A549 (cell line): ENCODE results near the gene SWAP70.

Experiments used
- CTCF ChIP-seq: fragments of >200 bp; sonication (Bioruptor Twin); formaldehyde crosslinking; IDR thresholded peaks from 3 replicates; pipeline ENCODE4 v1.5.1; 2016
- POLR2A ChIP-seq: IDR thresholded peaks from 2 replicates; pipeline ENCODE4 v1.6.1; 2012; ENCODE audit warnings: mild to moderate bottlenecking, low read length

- TF ChIP-seq POLR2A (no peak), CTCF (no peak)
Observed at GRCh38 chr11:9772218-9772617, 108.3 kb downstream of the SWAP70 start.
